HG03378 (cell line): ENCODE data around the gene MAP4K5.
"Not testable (repeated sequence)": the region's sequence is repeated elsewhere in the genome, so short reads cannot be mapped to it uniquely, and the experiment has no call there.

Experiments used
- ATAC-seq: cut with Tn5 transposase; IDR thresholded peaks from one replicate; pipeline ENCODE4 v1.9.1; 2021; ENCODE audit warnings: mild to moderate bottlenecking, moderate library complexity; ENCODE audit not compliant: unreplicated experiment

MAP4K5 gene

GRCh38 chr14:50532502-50533240 is at the start of gene MAP4K5:
Gene MAP4K5 (minus strand): TSS chr14:50532569. CDS start chr14:50532049, 520 bp downstream.
- peak; percentile 84 for ATAC-seq

- ATAC-seq, result no peak
Measured at GRCh38 chr14:50578433-50578832, 46.1 kb upstream of the MAP4K5 start.

- ATAC-seq, result no peak
Measured at GRCh38 chr14:50577982-50578381, 45.6 kb upstream of the MAP4K5 start.

- ATAC-seq, result no peak
Measured at GRCh38 chr14:50575769-50576168, 43.4 kb upstream of the MAP4K5 start.

GRCh38 chr14:50573862-50574261 is 41.5 kb upstream of the MAP4K5 start:
- ATAC-seq, result no peak

- no peak for ATAC-seq
Measured at GRCh38 chr14:50569714-50570274, 37.4 kb upstream of the MAP4K5 start.

- no peak for ATAC-seq
Measured at GRCh38 chr14:50562841-50563240, 30.5 kb upstream of the MAP4K5 start.

GRCh38 chr14:50560931-50561285 is 28.5 kb upstream of the MAP4K5 start:
- ATAC-seq, result no peak

GRCh38 chr14:50559990-50560930 is 27.9 kb upstream of the MAP4K5 start, which contains the start of gene ATL1:
Gene ATL1 (plus strand): TSS chr14:50560145. CDS start chr14:50560266, 121 bp downstream.
- no peak for ATAC-seq

- ATAC-seq, result not testable (repeated sequence)
Measured at GRCh38 chr14:50552796-50553195, 20.4 kb upstream of the MAP4K5 start.

- no peak for ATAC-seq
Measured at GRCh38 chr14:50551877-50552276, 19.5 kb upstream of the MAP4K5 start.

GRCh38 chr14:50550294-50550693 is 17.9 kb upstream of the MAP4K5 start:
- no peak for ATAC-seq

GRCh38 chr14:50545618-50546017 is 13.2 kb upstream of the MAP4K5 start:
- no peak for ATAC-seq

GRCh38 chr14:50544911-50545310 is 12.5 kb upstream of the MAP4K5 start:
- no peak for ATAC-seq

- ATAC-seq, result peak; percentile 79
Measured at GRCh38 chr14:50542941-50543418, 10.6 kb upstream of the MAP4K5 start.

- ATAC-seq, result no peak
Measured at GRCh38 chr14:50541159-50541567, 8.8 kb upstream of the MAP4K5 start.

GRCh38 chr14:50539051-50539450 is 6.7 kb upstream of the MAP4K5 start:
- ATAC-seq, result no peak

- ATAC-seq, result not testable (repeated sequence)
Measured at GRCh38 chr14:50538034-50538433, 5.7 kb upstream of the MAP4K5 start.

GRCh38 chr14:50534997-50535396 is 2.6 kb upstream of the MAP4K5 start:
- no peak for ATAC-seq

GRCh38 chr14:50534416-50534815 is 2.0 kb upstream of the MAP4K5 start:
- no peak for ATAC-seq

GRCh38 chr14:50533806-50534205 is 1.4 kb upstream of the MAP4K5 start:
- ATAC-seq, result no peak
